ENCODE data around the gene RPL22.

RPL22 gene

DNA sequence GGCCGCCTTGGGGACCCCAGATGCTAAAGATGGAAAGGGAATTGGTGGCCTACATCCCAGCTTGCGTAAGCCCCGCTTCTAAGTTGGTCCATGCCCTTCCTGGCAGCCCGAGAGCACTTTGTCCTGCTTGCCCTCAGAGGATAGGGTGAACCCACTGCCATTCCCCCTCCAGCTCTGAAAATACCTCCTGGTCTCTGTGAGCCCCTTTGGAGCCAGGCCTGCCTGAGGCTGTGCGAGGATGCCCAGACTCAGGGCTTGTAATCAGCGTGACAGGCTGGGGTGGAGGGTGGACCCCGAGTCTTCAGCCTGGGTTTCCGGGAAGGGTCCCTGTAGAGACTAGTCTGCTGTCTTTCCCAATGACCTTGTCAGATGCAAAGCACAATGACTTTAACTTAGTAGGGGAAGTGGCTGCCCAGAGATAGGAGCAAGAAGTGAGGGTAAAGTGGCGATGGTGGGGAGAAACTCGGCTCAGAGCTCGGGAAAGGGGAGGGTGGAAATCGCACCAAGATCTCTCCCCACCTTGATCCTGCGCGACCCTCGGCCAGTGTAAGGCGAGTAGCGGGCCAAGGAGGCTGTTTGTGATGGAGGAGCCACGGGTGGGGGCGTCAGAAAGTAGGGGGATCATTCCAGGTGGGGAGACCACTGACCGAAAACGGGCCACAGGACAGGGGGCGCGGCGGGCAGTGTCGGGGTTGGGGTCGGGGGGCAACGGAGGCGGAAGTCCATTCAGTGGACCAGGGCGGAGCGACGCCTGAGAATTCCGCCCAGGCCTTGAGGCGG, 41.9 kb upstream of the RPL22 start:
- Mint-ChIP-seq H3K9me3 (no peaks in the 10 kb centered on the region), H3K36me3 (ENCODE audit: low read depth) (no peaks in the 10 kb centered on the region), H3K27me3 (peaks cover 80% of the 10 kb centered on the region), H3K27ac (no peak overlapping the region), H3K4me1 (ENCODE audit: low read depth) (peaks cover 36% of the 10 kb centered on the region), H3K4me3 (peak overlapping the region; percentile 30)
- intact Hi-C loops (cut with micrococcal nuclease): loop anchor here (5.0 to 10.0 kb wide), 2 partner anchors 34 to 194 kb away; partner anchors contain the start of gene RNF207

DNA sequence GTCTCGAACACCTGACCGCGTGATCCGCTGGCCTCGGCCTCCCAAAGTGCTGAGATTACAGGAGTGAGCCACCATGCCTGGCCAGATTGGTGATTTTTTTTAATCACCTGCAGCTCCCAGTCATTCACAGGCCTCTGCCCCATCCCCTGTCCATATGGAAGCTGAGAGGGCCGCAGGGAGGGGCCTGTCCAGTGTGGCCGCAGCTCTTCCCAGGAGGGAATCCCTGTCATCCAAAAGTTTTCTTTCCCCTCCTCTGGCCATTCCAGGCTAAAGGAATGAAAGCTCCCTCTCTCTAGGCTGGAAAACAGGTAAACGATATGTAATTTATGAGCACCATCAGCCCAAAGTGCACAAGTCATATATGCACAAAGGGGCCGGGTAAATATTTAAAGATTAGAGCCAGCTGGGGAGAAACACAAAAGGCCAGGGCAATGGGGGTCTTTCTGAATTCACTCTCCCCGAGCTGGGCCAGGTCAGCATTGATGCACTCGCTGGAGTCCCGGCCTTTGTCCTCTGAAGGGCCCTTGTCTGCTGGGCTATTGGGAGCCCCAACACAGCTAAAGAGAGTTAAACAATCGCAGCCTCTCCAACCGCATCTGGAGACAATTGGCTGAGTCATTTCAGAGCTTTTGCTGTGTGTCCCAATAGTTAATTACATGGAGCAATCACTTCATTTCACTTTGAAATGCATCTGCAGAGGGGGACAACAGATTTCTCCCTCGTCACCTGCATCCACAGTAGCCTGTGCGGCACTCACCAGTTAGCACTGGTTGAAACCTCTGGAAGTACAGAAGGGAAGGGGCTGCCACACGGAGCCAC, 40.8 kb upstream of the RPL22 start:
- H3K4me1 Mint-ChIP-seq (ENCODE audit: low read depth): peaks cover 37% of the 10 kb centered on the region
- no peaks in the 10 kb centered on the region for H3K9me3 Mint-ChIP-seq
- intact Hi-C loops (cut with micrococcal nuclease): loop anchor here (5.0 to 10.0 kb wide), 3 partner anchors 33 to 195 kb away; partner anchors contain the start of genes RNF207 and RPL22
- H3K27ac Mint-ChIP-seq: no peak overlapping the region
- H3K27me3 Mint-ChIP-seq: peaks cover 72% of the 10 kb centered on the region
- no peak overlapping the region for H3K4me3 Mint-ChIP-seq
- H3K36me3 Mint-ChIP-seq (ENCODE audit: low read depth): peaks cover 6% of the 10 kb centered on the region

DNA sequence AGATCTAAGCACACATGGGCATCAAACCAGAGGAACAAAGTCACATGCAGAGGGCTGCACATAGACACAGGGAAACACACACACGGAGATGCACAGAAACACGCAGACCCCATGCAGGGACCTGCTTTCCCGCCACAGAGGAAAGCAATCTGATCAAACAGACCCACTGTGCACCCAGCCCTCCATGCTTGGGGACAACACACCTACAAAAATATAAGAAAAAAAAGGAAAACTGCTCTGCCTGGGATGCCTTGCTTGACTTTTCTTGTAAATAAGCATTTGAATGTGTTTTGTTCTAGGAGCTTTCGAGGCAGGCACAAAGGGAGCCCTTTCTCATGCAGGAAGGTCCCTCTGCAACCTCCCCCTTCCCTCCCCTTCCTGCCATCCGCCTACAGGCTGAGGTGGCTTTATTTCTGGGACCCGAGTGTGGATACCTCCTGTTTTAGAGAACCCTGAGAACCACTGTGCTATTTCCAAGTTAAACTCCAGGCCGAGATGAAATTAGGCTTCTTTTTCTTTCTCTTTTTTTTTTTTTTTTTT, 39.9 kb upstream of the RPL22 start:
- Mint-ChIP-seq H3K9me3 (no peaks in the 10 kb centered on the region), H3K27ac (no peak overlapping the region), H3K4me3 (no peak overlapping the region), H3K4me1 (ENCODE audit: low read depth) (peaks cover 36% of the 10 kb centered on the region), H3K27me3 (peaks cover 63% of the 10 kb centered on the region), H3K36me3 (ENCODE audit: low read depth) (peaks cover 8% of the 10 kb centered on the region)
- intact Hi-C loops (cut with micrococcal nuclease): loop anchor here (5.0 kb wide), 1 partner anchor 42 kb away; the partner anchor contains the start of gene RPL22

DNA sequence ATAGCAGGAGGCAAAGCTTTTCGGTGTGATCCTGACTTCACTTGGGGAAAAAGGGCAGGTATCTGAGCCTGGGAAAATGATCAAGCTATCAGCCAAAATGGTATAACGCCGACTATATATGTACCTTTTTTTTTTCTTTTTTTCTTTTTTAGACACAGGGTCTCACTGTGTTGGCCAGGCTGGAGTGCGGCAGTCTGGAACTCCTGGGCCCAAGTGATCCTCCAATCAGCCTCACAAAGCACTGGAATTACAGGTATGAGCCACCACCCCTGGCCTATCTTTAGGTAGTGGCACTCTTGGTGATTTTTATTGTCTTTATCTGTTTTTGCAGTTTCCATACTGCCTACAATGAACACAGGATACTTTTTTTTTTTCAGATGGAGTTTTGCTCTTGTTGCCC, 37.7 kb upstream of the RPL22 start:
- Mint-ChIP-seq H3K4me1 (ENCODE audit: low read depth) (peaks cover 41% of the 10 kb centered on the region), H3K4me3 (no peak overlapping the region), H3K27ac (peak overlapping the region; percentile 86), H3K27me3 (peaks cover 46% of the 10 kb centered on the region), H3K36me3 (ENCODE audit: low read depth) (peaks cover 30% of the 10 kb centered on the region), H3K9me3 (no peaks in the 10 kb centered on the region)
- intact Hi-C loops (cut with micrococcal nuclease): loop anchor here (5.0 kb wide), 1 partner anchor 40 kb away; the partner anchor contains the start of gene RPL22

DNA sequence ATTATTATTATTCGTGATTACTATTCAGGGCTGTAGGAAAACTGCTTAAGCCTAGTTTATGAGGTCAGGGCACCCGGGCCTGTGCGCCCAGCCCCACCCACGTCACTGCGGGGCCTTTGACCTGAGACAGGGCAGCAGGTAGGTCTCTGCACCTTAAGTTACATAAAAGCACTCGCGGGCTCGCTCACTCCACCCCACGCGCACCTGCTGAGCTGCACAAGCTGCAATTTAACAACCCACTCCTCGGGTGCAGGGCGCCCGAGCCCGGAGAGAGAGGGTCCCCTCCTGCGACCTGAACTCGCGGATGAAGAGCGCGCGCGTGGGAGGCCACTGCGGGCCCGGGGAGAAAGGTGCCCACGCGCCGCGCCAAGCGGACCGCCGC, 35.9 kb upstream of the RPL22 start:
- peaks cover 48% of the 10 kb centered on the region for H3K36me3 Mint-ChIP-seq (ENCODE audit: low read depth)
- H3K27me3 Mint-ChIP-seq: peaks cover 29% of the 10 kb centered on the region
- peak overlapping the region; percentile 87 for H3K4me3 Mint-ChIP-seq
- H3K27ac Mint-ChIP-seq: peak overlapping the region; percentile 86
- H3K9me3 Mint-ChIP-seq: no peaks in the 10 kb centered on the region
- peaks cover 31% of the 10 kb centered on the region for H3K4me1 Mint-ChIP-seq (ENCODE audit: low read depth)
- intact Hi-C loops (cut with micrococcal nuclease): loop anchor here (5.0 kb wide), 1 partner anchor 38 kb away; the partner anchor contains the start of gene RPL22

DNA sequence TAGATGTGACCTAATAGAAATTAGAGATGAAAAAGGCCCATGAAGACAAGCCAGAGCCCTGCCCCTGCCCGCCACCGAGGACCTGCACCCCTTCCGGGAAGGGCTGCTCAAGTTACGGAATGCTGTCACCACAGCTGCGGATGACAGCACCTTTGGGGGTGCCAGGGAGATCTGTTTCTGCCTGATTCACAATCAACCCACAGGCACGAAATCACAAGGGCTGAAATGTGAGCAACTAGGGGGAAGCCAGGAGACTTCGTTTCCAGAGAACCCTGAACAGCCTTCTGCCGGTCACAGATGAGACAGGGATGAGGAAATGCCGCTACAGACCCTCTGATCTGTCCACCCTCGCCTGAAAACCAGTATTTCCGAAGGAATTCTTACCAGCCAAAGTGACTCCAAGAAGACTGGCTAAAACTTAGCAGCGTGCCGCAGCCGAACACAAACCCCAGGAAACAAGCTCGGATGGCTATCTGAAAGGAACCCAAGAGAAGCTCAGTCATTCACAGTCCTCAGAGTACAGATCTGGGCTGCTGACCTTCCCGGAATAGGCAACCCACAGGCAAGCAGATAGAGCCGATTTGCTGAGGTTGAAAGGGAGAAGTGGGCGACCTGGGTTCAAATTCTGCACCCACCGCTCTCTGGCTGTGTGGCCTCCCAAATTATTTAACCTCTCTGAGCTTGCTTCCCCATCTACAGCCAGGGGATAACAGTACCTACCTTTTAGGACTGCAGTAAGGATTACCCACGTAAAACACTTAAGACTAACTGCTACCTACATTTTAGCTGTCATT, 35.3 kb upstream of the RPL22 start:
- peaks cover 54% of the 10 kb centered on the region for H3K36me3 Mint-ChIP-seq (ENCODE audit: low read depth)
- peak overlapping the region; percentile 87 for H3K4me3 Mint-ChIP-seq
- H3K27ac Mint-ChIP-seq: peak overlapping the region; percentile 86
- H3K27me3 Mint-ChIP-seq: peaks cover 23% of the 10 kb centered on the region
- intact Hi-C loops (cut with micrococcal nuclease): loop anchor here (5.0 kb wide), 1 partner anchor 37 kb away; the partner anchor contains the start of gene RPL22
- no peaks in the 10 kb centered on the region for H3K9me3 Mint-ChIP-seq
- peaks cover 31% of the 10 kb centered on the region for H3K4me1 Mint-ChIP-seq (ENCODE audit: low read depth)

DNA sequence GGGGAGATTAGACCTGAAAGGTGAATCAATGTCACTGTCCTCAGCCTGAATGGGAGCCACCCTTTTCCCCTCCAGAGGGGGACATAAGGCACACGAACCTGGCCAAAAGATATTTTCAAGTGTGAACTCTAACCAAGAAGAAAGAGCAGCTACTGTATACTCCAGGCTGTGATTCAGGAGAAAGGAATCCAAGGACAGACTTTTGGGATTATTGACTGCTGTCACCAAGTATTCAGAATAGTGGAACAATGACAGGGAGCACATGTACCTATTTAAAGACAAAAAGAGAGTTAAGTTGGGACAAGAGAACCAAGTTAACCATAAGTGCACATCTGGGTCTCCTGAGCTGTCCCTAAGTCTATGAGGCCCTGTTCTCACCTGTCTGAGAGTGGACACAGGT, 34.0 kb upstream of the RPL22 start:
- Mint-ChIP-seq H3K27me3 (peaks cover 10% of the 10 kb centered on the region), H3K36me3 (ENCODE audit: low read depth) (peaks cover 67% of the 10 kb centered on the region), H3K9me3 (no peaks in the 10 kb centered on the region), H3K4me1 (ENCODE audit: low read depth) (peaks cover 21% of the 10 kb centered on the region), H3K4me3 (no peak overlapping the region), H3K27ac (no peak overlapping the region)
- intact Hi-C loops (cut with micrococcal nuclease): no loop called here

DNA sequence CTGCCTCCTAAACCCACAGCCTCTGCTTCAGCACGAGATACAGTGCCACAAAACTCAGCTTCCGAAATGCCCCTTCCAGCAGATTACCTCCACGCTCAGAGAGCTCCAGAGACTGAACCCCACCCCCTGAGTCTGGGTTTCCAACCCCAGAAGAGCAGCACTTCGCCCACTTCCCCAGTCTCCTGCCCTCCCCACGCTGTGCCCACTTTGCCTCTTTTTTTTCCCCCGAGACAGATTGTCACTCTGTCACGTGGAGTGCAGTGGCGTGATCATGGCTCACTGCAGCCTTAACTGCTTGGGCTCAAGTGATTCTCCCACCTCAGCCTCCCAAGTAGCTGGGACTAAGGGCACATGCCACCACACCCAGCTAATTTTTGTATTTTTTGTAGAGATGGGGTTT, 26.3 kb upstream of the RPL22 start:
- Mint-ChIP-seq H3K36me3 (ENCODE audit: low read depth) (peaks cover 88% of the 10 kb centered on the region), H3K4me3 (no peak overlapping the region), H3K4me1 (ENCODE audit: low read depth) (peaks cover 25% of the 10 kb centered on the region), H3K27me3 (no peaks in the 10 kb centered on the region), H3K9me3 (no peaks in the 10 kb centered on the region), H3K27ac (peak overlapping the region; percentile 20)
- intact Hi-C loops (cut with micrococcal nuclease): no loop called here

DNA sequence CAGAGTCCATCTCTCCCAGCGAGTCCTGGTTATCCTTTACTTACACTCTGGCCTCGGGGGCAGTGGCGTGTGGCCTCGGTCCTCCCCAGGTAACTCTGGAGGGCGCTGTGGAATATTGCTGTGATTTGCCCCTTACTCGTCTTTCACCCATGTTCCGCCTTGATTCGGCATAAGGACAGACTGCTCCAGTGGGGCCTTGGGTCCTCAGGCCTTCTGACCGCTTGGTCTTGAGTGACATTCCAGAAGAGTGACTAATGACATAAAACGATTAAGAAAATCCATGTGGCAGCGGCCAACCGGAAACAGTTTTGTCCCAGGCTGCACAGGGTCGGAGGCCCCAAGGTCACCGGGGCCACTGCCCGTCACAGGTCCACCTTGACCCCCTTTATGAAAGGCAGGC, 25.3 kb upstream of the RPL22 start:
- Mint-ChIP-seq H3K4me1 (ENCODE audit: low read depth) (peaks cover 27% of the 10 kb centered on the region), H3K4me3 (no peak overlapping the region), H3K27ac (no peak overlapping the region), H3K27me3 (no peaks in the 10 kb centered on the region), H3K9me3 (no peaks in the 10 kb centered on the region), H3K36me3 (ENCODE audit: low read depth) (peaks cover 81% of the 10 kb centered on the region)
- intact Hi-C loops (cut with micrococcal nuclease): no loop called here

DNA sequence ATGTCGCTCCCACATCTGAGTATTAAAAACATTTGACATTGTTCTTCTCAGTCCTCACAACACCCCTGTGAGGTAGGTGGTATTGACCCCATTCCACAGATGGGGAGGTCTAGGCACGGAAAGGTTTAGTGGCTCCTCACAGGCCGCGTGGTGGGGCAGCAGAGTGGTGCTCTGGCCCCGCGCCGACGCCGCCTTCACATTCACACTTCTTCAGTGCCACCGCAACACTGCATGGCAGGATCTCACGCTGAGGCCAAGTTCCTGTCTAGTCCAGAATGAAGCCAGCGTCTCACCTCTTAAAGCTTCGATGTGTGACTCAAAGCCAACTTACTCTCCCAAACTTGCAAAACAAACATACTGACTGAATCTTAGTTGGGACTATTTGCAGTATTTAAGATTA, 24.2 kb upstream of the RPL22 start:
- peaks cover 70% of the 10 kb centered on the region for H3K36me3 Mint-ChIP-seq (ENCODE audit: low read depth)
- peak overlapping the region; percentile 61 for H3K27ac Mint-ChIP-seq
- no peaks in the 10 kb centered on the region for H3K27me3 Mint-ChIP-seq
- no peak overlapping the region for H3K4me3 Mint-ChIP-seq
- peaks cover 33% of the 10 kb centered on the region for H3K4me1 Mint-ChIP-seq (ENCODE audit: low read depth)
- intact Hi-C loops (cut with micrococcal nuclease): no loop called here
- no peaks in the 10 kb centered on the region for H3K9me3 Mint-ChIP-seq

DNA sequence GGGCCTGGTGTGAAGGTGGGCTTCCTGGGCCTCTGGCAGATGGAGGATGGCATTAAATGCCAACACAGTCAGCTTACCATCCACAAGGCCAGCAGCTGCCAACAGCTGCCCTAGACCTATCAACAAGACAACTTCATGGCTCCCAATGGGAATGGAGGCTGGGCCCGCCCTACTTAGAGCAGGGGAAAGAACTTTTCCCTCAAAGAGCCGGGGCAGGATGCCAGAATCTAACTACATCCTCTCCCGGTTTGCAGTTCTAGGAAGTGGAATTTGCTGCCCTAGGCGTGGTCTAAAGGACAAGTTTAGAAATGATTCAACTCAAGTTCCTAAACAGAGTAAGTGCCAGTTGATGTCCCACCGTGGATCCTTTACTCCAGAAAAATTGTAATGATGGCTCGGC, 23.2 kb upstream of the RPL22 start:
- peak overlapping the region; percentile 61 for H3K27ac Mint-ChIP-seq
- no peaks in the 10 kb centered on the region for H3K27me3 Mint-ChIP-seq
- intact Hi-C loops (cut with micrococcal nuclease): no loop called here
- H3K36me3 Mint-ChIP-seq (ENCODE audit: low read depth): peaks cover 60% of the 10 kb centered on the region
- peaks cover 35% of the 10 kb centered on the region for H3K4me1 Mint-ChIP-seq (ENCODE audit: low read depth)
- no peak overlapping the region for H3K4me3 Mint-ChIP-seq
- H3K9me3 Mint-ChIP-seq: no peaks in the 10 kb centered on the region

DNA sequence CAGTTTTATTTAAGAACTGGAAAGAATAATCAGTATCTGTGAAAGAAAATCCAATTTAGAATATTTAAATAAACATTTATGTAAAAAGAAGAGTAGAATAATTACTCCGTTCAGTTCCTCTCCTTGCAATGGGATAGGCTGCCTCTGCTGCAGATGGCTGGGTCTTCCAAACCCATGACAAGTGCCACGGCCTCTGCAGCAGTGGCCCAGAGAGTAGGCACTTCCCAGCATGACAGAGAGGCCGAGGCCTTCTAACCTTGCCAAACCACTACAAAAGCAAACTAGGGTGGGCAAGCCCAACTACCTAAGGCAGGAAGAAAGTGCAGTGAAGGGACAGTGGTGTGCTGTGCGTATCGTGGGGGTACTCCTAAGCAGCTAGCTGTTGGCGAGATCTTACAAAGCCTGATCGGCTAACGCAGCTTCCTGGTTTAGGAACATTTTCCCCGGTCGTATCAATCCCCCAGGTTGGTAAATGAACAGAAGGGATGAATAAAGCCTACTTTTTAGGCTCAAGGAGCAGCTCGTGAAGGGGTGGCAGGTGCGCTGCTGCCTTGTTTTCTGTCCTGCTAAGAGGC, 21.9 kb upstream of the RPL22 start:
- no peak overlapping the region for H3K27ac Mint-ChIP-seq
- peaks cover 35% of the 10 kb centered on the region for H3K4me1 Mint-ChIP-seq (ENCODE audit: low read depth)
- no peak overlapping the region for H3K4me3 Mint-ChIP-seq
- no peaks in the 10 kb centered on the region for H3K9me3 Mint-ChIP-seq
- intact Hi-C loops (cut with micrococcal nuclease): no loop called here
- H3K27me3 Mint-ChIP-seq: peaks cover 8% of the 10 kb centered on the region
- peaks cover 47% of the 10 kb centered on the region for H3K36me3 Mint-ChIP-seq (ENCODE audit: low read depth)

DNA sequence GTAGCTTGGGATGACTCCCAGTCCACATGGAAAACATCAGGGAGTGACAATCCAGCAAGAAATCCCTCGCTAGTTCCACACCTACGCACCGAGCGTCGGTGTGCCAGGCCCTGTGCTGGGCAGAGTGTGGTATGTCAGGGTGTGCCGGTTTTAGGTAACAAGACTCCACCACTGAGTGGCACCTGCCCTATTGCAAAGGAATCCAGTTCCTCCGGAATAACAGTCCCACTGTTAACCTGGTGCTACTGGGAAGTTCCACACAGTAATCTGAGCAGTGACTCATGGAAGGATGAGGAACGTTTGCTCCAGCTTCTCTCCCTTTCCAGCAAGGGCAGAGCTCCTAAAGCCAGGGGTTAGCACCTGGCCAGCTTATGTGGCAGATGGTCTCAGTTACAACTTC, 20.8 kb upstream of the RPL22 start:
- H3K9me3 Mint-ChIP-seq: no peaks in the 10 kb centered on the region
- H3K4me3 Mint-ChIP-seq: no peak overlapping the region
- intact Hi-C loops (cut with micrococcal nuclease): no loop called here
- H3K36me3 Mint-ChIP-seq (ENCODE audit: low read depth): peaks cover 36% of the 10 kb centered on the region
- no peak overlapping the region for H3K27ac Mint-ChIP-seq
- peaks cover 35% of the 10 kb centered on the region for H3K4me1 Mint-ChIP-seq (ENCODE audit: low read depth)
- peaks cover 18% of the 10 kb centered on the region for H3K27me3 Mint-ChIP-seq
